Osteocyte (in vitro differentiated cells): ENCODE measurements around the gene TEF. TPM values are rescaled to one million over a fixed set of nuclear protein-coding genes. Genes with fewer than 3 reads are reported as not detected.
A peak's percentile ranks its signal among the peaks of the same experiment; 100 is the strongest.

Experiments used
- DNase-seq: peaks from one replicate; pipeline ENCODE4 v3.0.0; 2021; ENCODE audit warnings: mixed read lengths; ENCODE audit not compliant: unreplicated experiment; ENCODE audit errors: extremely low spot score
- H3K27ac Mint-ChIP-seq: one replicate; pipeline ENCODE4 v1.8.0; 2021; ENCODE audit warnings: mild to moderate bottlenecking, mixed read lengths; ENCODE audit not compliant: unreplicated experiment
- H3K27me3 Mint-ChIP-seq: one replicate; pipeline ENCODE4 v1.8.0; 2021; ENCODE audit warnings: mixed read lengths; ENCODE audit not compliant: unreplicated experiment
- H3K36me3 Mint-ChIP-seq: one replicate; pipeline ENCODE4 v1.8.0; 2021; ENCODE audit warnings: mixed read lengths; ENCODE audit not compliant: unreplicated experiment
- H3K4me1 Mint-ChIP-seq: one replicate; pipeline ENCODE4 v1.8.0; 2021; ENCODE audit warnings: mixed read lengths; ENCODE audit not compliant: unreplicated experiment
- H3K4me3 Mint-ChIP-seq: one replicate; pipeline ENCODE4 v1.8.0; 2021; ENCODE audit warnings: mild to moderate bottlenecking, moderate library complexity, mixed read lengths; ENCODE audit not compliant: unreplicated experiment
- H3K9me3 Mint-ChIP-seq: one replicate; pipeline ENCODE4 v1.8.0; 2021; ENCODE audit warnings: mixed read lengths; ENCODE audit not compliant: unreplicated experiment
- CTCF ChIP-seq: fragments of 200-600 bp; sonication (generic); IDR thresholded peaks from 2 replicates; pipeline ENCODE4 v1.5.0; 2021; ENCODE audit warnings: antibody characterized with exemption, mild to moderate bottlenecking, moderate library complexity
- total RNA-seq: library from RNA; stranded (reverse); gene quantifications from 2 replicates; pipeline ENCODE4 v1.2.1, GENCODE V29; 2021

Gene TEF
- total RNA-seq, 1 donor from 2014 or later = 5.7 TPM

- Mint-ChIP-seq H3K36me3 (peaks cover 34% of the 10 kb centered on the region), H3K27me3 (no peaks in the 10 kb centered on the region), H3K4me1 (peaks cover 14% of the 10 kb centered on the region), H3K9me3 (no peaks in the 10 kb centered on the region), H3K4me3 (no peak overlapping the region), H3K27ac (no peak overlapping the region)
- no peak for TF ChIP-seq CTCF
- no peak for DNase-seq
Observed at GRCh38 chr22:41347066-41347859, 34.5 kb upstream of the TEF start.

- peaks cover 14% of the 10 kb centered on the region for H3K4me1 Mint-ChIP-seq
- peaks cover 33% of the 10 kb centered on the region for H3K36me3 Mint-ChIP-seq
- DNase-seq = no peak
- H3K9me3 Mint-ChIP-seq = no peaks in the 10 kb centered on the region
- H3K4me3 Mint-ChIP-seq = no peak overlapping the region
- TF ChIP-seq CTCF = no peak
- no peaks in the 10 kb centered on the region for H3K27me3 Mint-ChIP-seq
- H3K27ac Mint-ChIP-seq = no peak overlapping the region
Observed at GRCh38 chr22:41348964-41349484, 32.7 kb upstream of the TEF start.

GRCh38 chr22:41350087-41350486 is 31.7 kb upstream of the TEF start:
- Mint-ChIP-seq H3K9me3 (no peaks in the 10 kb centered on the region), H3K4me1 (peaks cover 14% of the 10 kb centered on the region), H3K27me3 (no peaks in the 10 kb centered on the region), H3K27ac (peak overlapping the region; percentile 59), H3K4me3 (no peak overlapping the region), H3K36me3 (peaks cover 33% of the 10 kb centered on the region)
- no peak for TF ChIP-seq CTCF
- no peak for DNase-seq

- Mint-ChIP-seq H3K36me3 (peaks cover 36% of the 10 kb centered on the region), H3K4me1 (peaks cover 14% of the 10 kb centered on the region), H3K27me3 (no peaks in the 10 kb centered on the region), H3K27ac (peak overlapping the region; percentile 59), H3K9me3 (no peaks in the 10 kb centered on the region), H3K4me3 (no peak overlapping the region)
- no peak for TF ChIP-seq CTCF
- no peak for DNase-seq
Observed at GRCh38 chr22:41351011-41351410, 30.7 kb upstream of the TEF start.

- Mint-ChIP-seq H3K27ac (peak overlapping the region; percentile 57), H3K9me3 (no peaks in the 10 kb centered on the region), H3K27me3 (no peaks in the 10 kb centered on the region), H3K4me3 (no peak overlapping the region), H3K4me1 (peaks cover 14% of the 10 kb centered on the region), H3K36me3 (peaks cover 33% of the 10 kb centered on the region)
- no peak for DNase-seq
- no peak for TF ChIP-seq CTCF
Observed at GRCh38 chr22:41352058-41352457, 29.7 kb upstream of the TEF start.
